ENCODE data around the gene ZNF730. TPM values are rescaled to one million over a fixed set of nuclear protein-coding genes. Genes with fewer than 3 reads are reported as not detected.
"Not testable (repeated sequence)": the region's sequence is repeated elsewhere in the genome, so short reads cannot be mapped to it uniquely, and the experiment has no call there.

Gene ZNF730
- 21.5 TPM for total RNA-seq

DNA sequence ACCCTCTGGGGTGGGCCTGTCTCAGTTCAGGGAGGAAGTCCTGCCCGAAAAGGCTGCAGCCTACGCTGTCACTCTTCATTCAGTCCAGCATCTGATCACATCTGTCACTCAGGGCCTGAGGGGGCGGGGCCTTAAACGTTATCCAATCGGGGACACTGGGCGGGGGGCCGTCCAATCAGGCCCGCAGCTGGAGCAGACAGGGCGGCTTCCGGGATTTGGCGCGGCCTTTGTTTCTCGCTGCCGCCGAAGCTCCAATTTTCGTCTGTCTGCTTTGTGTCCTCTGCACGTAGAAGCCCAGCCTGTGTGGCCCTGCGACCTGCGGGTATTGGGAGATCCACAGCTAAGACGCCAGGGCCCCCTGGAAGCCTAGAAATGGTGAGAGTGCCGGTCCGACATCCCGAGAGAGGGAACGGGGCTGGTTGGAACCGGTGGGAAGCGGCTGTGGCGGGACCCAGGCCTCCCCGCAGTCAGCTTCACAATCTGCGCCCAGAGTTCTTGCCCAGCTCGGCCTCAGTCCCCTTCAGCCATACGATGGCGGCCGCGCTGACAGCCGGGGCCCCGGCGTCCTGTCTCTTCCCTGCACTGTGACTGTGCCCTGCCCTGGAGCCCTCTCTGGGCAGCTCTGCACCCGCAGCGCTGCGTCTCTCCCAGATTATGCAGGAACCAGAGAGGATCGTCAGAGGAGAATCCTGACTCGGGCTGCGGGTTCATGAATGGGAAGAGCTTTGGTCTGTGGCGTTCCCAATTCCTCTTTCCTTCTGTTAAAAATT, at the start of gene ZNF730:
Gene ZNF730, plus strand, starts transcription at position 224 of the 770 bp plus-strand sequence. Its CDS starts 149 bp downstream, at position 373.
- DNase-seq = peak; percentile 7

DNA sequence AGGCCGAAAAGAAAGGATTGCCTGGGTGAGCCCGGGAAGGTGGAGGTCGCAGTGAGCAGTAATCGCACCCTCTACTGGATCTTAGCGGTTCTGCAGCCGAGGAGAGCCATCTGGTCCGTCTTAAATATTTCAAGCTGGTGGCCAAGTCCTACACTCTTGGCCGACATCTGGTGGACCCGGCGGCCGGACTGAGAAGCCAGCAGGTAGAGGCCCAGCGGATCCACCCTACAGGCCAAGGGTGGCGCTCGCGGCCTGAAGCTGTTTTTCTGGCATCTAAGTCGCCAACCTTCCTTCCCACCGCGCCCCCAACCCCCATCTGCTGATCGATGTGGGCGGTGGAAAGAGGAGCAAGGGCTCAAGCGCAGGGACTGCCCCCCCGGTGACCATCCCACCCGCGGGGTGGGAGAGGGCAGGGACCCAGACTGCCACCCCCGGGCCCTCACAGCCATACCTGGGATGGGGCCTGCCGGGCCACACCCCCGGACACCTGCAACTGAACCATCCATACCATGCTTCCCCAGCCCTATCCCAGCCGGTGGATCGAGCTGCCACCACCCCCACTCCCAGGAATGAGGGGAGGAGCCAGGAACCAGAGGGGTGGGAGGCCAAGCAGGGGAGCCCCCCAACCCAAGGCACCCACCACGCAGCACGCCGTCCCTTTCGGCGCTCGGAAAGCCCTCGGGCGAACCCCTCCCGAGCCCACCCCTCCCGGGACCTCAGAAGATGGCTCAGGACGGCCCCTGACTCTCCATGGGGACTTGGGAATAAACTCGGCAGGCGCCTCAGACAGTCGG, 46.3 kb upstream of the ZNF730 start:
- DNase-seq = no peak

DNA sequence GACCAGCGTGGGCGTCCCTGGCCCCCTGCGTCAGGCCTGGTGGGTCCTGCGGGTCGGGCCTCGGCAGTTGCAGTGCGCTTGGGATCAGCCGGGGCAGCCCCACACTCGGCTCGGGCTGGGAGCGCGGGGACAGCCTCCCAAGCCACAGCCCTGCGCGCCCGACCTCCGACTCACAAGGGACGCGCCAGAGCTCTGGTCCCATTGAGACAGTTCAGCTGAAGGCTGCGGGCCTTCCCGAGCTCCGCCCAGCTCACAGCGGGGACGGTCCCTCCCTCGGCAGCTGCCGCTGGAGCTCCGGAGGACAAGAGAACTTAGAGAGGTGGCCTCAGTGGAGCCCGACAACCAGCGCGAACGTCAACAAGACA, 45.7 kb upstream of the ZNF730 start:
- no peak for DNase-seq

DNA sequence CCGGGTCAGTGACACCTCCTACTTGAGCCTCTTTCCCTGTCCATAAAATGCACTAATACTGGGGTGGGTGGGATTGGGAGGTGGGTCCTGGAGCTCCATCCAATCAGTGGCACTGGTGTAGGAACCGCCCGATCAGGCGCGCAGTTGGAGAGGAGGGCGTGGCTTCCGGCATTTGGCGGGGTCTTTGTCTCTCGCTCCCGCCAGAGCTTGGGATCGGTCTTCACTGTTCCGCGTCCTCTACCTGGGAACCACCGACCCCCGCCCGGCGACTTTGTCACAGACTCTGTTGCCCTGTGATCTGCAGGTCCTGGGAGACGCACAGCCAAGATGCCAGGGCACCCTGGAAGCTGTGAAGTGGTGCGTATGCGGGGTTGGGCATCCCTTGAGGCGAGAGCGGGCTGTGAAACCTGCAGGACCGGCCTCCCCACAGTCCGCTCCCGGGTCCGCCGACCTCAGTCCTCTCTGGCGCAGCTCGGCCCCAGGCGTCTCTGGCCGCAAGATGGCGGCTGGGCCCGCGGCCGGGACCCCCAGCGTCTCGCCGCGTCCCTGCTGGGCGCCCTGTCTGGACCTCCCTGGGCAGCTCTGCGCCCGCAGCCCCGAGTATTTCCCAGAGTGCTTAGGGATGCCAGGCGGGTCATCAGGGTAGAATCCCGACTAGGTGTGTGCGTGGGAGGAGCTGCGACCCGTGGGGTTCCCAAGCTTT, 41.6 kb upstream of the ZNF730 start:
- DNase-seq = no peak

DNA sequence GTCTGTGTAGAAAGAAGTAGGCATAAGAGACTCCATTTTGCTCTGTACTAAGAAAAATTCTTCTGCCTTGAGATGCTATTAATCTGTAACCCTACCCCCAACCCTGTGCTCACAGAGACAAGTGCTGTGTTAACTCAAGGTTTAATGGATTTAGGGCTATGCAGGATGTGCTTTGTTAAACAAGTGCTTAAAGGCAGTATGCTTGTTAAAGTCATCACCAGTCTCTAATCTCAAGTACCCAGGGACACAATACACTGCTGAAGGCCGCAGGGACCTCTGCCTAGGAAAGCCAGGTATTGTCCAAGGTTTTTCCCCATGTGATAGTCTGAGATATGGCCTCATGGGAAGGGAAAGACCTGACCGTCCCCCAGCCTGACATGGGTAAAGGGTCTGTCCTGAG, 39.0 kb upstream of the ZNF730 start:
- DNase-seq = not testable (repeated sequence)

DNA sequence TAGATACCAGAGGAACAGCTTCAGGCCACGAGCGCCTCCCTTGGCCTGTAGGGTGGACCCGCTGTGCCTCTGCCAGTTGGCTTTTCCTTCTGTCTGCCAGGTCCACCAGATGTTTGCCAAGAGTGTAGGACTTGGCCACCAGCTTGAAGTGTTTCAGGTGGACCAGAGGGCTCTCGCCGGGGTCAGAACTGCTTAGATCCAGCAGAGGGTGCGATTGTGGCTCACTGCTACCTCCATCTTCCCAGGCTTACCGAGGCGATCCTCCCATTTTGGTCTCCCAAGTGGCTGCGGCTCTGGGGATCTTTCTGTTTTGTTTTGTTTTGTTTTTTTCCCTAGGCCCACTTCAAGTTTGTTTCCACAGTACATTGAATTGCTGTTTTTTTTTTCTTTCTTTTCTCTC, 23.0 kb upstream of the ZNF730 start:
- no peak for DNase-seq

DNA sequence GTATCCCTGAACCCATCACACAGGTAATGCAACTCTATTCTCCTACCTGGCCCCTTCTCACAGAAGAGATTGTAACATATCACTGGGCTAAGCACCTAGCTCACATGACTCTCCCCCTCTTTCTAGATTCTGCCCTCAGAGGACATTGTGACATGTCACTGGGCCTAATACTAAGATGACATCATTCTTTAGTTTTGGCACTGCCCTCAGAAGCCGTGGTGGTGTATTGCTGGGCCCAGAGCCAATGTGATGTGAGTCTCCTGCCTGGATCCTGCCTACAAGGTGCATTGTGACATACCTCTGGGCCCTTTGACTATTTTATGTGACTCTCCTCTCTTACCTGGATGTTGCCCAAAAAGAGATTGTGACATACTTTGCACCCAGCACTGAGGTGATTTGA, 21.4 kb upstream of the ZNF730 start:
- no peak for DNase-seq

DNA sequence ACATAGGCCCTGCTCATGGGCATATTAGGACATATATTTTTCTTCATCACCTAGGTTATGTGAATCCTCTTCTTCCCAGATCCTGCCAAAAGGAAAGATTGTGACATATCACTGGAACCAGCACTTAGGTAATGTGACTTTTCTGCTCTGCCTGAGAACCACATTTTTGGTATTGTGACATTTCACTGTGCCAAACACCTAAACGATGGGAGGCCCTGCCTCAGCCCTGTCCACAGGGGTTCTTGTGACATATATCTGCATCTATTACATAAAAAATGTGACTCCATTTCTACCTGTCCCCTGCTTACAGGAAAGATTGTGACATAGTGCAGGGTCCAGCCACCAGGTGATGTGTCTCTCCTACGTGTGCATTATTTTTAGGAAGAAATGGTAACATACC, 18.5 kb upstream of the ZNF730 start:
- no peak for DNase-seq

DNA sequence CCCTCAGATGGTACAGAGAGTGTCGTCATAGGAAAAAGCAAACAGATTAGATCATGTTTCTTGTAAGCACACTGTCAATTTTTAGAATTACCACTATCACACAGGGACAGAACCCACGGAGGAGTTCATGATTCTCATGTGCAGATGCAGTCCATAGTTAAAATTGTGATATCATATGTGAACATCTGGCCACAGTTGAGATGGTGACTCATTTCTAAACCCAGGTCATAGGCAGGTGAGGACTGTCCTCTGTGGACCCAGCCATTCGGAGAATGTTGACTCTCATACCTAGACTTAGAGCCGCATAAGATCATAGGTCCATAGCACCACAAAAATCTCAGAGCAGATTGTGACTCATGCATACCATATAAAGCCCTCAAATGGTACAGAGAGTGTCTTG, 17.8 kb upstream of the ZNF730 start:
- DNase-seq = no peak

DNA sequence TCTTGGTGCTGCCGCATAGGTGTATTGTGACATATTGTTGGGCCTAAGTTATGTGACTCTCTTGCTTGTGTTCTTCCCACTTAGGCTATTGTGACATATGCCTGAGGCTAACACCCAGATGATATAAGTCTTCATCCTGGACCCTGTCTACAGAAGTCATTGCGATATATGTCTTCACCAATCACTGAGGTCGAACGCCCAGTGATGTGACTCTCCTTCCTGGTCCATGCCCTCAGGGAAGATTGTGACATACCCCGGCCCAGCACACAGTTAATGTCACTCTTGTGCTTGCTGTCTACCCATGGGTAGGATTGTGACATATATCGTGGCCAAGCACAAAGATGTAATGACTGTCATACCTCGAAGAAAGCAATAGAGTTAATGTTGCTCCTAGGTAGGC, 16.9 kb upstream of the ZNF730 start:
- DNase-seq = no peak

DNA sequence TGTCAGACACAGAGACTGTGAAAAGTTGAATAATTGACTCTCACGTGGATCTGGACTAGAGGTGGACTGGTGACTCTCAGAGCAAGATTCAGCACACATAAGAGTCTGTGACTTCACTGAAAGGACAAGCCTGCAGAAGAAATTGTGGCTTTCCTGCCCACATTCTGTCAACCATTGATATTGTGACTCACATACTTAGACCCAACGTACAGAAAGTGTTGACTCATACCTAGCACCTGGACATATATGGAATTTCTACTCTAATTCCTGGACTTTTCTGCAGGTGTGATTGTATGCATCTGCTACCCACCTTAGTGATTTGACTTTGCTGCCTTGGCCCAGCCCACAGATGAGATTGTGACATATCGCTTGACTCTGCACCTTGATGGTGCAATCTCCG, 15.6 kb upstream of the ZNF730 start:
- no peak for DNase-seq

DNA sequence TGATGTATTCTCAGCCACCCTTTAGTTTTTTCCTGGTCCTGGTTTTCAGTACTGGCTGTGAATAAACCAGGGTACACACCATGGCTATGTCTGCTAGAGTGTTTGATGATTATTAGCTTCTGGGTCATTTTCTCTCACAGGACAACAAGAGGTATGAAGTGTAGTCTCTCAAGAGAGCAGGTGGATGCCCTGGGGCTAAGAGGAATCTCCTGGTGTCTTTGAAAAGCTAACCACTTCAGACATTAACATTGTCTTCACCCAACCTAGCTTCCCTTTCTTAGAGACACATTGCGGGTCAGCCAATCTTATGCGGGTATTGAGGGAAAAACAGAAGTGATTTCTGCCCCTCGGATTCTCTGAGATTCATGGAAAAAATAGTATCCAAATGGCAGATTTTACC, 1.6 kb downstream of the ZNF730 start:
- DNase-seq = no peak

DNA sequence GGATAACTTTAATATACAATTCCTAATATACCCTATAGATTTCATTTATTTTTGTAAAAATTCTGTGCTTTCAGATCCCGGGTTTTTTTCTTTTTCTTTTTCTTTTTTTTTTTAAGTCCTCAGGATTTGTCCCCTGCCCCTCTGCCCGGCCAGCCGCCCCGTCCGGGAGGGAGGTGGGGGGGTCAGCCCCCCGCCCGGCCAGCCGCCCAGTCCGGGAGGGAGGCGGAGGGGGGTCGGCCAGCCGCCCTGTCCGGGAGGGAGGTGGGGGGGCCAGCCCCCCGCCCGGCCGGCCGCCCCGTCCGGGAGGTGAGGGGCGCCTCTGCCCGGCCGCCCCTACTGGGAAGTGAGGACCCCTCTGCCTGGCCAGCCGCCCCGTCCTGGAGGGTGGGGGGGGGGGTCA, 17.4 kb downstream of the ZNF730 start:
- not testable (repeated sequence) for DNase-seq

DNA sequence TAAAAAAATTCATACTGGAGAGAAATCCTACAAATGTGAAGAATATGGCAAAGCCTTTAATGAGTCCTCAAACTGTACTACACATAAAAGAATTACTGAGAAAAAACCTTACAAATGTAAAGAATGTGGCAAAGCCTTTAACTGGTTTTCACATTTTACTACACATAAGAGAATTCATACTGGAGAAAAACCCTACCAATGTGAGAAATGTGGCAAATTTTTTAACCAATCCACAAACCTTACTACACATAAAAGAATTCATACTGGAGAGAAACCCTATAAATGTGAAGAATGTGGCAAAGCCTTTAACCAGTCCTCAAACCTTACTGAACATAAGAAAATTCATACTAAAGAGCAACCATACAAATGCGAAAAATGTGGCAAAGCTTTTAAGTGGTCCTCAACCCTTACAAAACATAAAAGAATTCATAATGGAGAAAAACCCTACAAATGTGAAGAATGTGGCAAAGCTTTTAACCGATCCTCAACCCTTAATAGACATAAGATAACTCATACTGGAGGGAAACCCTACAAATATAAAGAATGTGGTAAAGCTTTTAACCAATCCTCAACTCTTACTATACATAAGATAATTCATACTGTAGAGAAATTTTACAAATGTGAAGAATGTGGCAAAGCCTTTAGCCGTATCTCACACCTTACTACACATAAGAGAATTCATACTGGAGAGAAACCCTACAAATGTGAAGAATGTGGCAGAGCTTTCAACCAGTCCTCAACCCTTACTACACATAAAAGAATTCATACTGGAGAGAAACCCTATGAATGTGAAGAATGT, 29.0 kb downstream of the ZNF730 start:
- DNase-seq = no peak

DNA sequence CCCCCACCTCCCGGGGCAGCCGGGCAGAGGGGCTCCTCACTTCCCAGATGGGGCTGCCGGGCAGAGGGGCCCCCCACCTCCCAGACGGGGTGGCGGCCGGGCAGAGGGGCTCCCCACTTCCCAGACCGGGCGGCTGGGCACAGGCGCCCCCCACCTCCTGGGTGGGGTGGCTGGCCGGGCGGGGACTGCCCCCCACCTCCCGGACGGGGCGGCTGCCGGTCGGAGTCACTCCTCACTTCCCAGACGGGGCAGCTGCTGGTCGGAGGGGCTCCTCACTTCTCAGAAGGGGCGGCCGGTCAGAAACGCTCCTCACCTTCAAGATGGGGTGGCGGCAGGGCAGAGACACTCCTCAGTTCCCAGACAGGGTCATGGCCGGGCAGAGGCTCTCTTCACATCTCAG, 43.9 kb downstream of the ZNF730 start:
- DNase-seq = no peak

DNA sequence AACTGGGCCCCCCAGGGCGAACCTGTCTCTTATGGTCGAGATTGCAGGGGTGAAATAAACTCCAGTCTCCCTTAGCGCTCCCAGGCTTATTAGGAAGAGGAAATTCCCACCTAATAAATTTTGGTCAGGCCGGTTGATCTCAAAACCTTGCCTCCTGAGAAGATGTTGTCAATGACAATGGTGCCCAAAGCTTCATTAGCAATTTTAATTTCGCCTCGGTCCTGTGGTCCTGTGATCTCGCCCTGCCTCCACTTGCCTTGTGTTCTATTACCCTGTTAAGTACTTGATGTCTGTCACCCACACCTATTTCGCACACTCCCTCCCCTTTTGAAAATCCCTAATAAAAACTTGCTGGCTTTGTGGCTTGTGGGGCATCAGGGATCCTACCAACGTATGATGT, 51.5 kb downstream of the ZNF730 start:
- not testable (repeated sequence) for DNase-seq

DNA sequence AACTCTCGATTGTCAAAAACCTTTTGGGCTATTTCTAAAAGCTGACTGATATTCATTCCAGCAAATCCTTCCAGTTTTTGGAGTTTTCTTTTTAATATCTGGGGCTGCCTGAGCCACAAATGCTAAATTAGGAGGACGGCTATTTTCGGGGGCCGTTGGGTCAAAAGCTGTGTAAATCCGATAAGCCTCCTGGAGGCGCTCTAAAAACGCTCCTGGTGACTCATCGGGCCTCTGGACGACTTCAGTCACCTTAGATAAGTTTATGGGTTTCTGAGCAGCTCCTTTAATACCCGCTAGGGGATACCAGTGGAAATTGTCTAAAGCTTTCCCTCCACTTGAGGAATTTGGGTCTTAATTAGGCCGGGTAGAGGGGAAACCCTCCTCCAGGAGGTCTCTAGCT, 66.4 kb downstream of the ZNF730 start:
- DNase-seq = no peak

DNA sequence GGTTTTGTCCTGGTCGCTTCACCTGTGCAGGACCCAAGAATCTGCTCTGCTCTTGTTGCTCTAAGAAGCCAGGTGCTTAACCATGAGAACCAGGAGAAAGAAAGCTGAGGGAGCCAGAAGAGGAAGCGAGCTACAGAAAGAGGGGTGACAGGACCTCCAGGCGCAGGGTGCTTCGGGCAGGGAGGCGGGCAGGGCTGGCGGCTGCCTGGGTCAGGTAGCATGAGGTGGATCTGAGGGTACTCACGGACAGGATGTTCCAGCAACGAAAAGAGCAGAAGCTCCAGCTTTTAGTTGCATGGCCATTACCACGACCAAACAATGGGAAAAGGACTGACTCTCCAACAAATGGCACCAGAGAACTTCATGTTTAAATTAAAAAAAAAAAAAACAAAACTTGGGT, 73.5 kb downstream of the ZNF730 start:
- DNase-seq = no peak

All from occipital lobe (tissue), 2 donors.